ENCODE results near the gene GNB1L.

DNA sequence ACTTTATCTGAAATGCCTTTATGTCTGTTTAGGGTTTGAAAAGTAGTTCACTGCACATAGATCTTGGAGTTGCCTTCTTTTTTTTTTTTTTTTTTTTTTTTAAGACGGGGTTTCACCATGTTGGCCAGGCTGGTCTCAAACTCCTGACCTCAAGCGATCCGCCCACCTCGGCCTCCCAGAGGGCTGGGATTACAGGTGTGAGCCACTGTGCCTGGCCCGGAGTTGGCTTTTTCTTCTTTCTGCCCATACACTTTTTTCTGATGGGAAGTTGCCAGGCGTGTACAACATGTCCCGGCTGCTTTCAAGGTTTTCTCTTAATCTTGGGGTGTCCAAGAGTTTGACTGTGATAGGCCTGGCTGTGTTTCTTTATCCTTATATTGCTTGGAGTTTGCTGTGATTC is 12.9 kb upstream of the GNB1L start:
- TF ChIP-seq RFX5 (IDR thresholded peaks at IDR 0.05; ENCODE audit: low read depth, low read length) (no peak), SUZ12 (IDR thresholded peaks at IDR 0.05; ENCODE audit: unreplicated experiment) (no peak), POLR2AphosphoS2 (IDR thresholded peaks at IDR 0.05; ENCODE audit: low read depth, low read length) (no peak), TAF1 (IDR thresholded peaks at IDR 0.05; ENCODE audit: borderline replicate concordance, low read depth, low read length) (no peak), BRCA1 (IDR thresholded peaks at IDR 0.05; ENCODE audit: low read depth, low read length) (no peak), PML (IDR thresholded peaks at IDR 0.05; ENCODE audit: low read length) (no peak), MYC (IDR thresholded peaks at IDR 0.05; ENCODE audit: insufficient read depth, insufficient read length, insufficient replicate concordance, low read length, severe bottlenecking) (no peak), RAD51 (IDR thresholded peaks at IDR 0.05) (no peak)
- TF ChIP-seq, protein P1, sequence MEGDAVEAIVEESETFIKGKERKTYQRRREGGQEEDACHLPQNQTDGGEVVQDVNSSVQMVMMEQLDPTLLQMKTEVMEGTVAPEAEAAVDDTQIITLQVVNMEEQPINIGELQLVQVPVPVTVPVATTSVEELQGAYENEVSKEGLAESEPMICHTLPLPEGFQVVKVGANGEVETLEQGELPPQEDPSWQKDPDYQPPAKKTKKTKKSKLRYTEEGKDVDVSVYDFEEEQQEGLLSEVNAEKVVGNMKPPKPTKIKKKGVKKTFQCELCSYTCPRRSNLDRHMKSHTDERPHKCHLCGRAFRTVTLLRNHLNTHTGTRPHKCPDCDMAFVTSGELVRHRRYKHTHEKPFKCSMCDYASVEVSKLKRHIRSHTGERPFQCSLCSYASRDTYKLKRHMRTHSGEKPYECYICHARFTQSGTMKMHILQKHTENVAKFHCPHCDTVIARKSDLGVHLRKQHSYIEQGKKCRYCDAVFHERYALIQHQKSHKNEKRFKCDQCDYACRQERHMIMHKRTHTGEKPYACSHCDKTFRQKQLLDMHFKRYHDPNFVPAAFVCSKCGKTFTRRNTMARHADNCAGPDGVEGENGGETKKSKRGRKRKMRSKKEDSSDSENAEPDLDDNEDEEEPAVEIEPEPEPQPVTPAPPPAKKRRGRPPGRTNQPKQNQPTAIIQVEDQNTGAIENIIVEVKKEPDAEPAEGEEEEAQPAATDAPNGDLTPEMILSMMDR (IDR thresholded peaks at IDR 0.05 in 2 of 3, conservative IDR thresholded peaks at IDR 0.05 in 1 of 3; ENCODE audit: control insufficient read depth in 2 of 3, extremely low read depth in 1 of 3, insufficient read depth in 1 of 3, low read depth in 3 of 3, low read length in 3 of 3) = no peak
- TF ChIP-seq, protein P2, sequence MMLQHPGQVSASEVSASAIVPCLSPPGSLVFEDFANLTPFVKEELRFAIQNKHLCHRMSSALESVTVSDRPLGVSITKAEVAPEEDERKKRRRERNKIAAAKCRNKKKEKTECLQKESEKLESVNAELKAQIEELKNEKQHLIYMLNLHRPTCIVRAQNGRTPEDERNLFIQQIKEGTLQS (IDR thresholded peaks at IDR 0.05; ENCODE audit: borderline replicate concordance, extremely low read depth, low read depth, low read length) = no peak

Measured in GM12878 (cell line).